HCEC 1CT (cell line): ENCODE results near the gene ZBTB24.
"Not testable (repeated sequence)": the region's sequence is repeated elsewhere in the genome, so short reads cannot be mapped to it uniquely, and the experiment has no call there.

Experiments
- DNase-seq: peaks from one replicate; pipeline ENCODE4 v3.0.0-alpha.2; 2017

Gene ZBTB24

DNA sequence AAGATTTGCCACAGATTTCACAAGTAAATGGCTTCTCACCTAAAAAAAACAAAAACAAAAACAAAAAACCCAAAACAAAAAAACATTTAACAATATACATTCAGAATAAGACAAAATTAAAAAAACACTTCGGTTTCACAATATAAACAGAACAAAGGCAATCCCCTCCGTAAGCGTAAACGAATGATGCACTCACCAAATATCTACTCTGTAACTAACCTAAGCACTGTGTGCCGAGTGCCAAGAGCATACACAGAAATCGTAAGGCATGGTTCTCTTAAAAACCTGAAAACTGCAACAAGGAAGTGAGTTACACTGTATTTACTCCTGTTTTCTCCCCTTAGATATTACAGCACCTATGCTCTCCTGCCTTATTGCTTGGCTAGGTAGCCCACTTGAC, 15.3 kb downstream of the ZBTB24 start:
- DNase-seq = no peak

DNA sequence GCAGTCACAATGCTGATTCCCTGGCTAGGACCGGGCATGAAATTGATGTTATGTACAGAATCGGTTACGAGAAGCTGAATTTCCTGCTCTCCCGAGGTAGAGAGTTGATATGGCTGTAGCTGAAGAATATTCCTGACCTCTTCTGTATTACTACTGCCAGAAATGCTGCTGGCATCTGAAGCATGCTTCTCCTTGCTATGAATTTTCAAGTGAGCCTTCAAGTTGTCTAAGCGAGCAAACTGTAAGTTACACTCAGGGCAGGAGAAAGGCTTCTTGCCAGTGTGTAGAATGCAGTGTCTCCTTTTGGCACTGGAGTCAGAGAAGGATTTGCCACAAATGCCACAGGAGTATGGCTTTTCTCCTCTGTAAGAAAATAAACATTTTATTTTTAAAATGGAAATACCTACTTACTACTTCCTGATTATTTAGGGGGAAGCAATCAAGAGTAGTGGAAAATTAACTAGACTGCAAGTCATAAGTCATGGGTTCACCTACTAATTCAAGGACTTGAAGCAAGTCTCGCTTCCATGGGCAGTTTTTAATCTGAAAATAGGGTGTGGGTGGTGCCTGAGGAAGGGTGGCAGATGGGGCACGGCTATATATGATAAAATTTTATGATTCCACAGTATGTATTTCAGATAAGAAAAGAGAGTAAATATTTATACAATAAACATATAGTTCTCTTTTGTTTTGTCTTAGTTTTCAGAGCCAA, 16.7 kb downstream of the ZBTB24 start:
- DNase-seq = no peak

DNA sequence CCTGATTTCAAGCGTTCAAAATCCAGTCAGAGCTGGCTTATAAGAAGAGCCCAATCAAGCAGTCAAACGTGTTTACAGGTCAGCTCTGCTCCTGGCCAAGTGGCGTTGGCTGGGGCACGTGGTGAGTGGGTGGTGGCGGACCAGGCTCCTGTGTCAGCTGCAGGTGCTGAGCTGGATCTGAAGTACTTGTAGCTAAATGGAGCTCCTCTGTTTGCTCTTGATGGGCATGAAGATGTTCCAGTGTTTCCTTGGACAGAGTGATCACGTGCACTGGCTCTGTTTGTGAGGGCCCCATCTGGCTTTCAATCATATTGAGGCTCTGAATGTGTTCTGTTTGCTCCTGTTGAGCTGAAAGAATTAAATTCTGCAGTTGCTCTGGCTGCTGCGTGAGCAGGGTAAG, 17.2 kb downstream of the ZBTB24 start:
- no peak for DNase-seq

DNA sequence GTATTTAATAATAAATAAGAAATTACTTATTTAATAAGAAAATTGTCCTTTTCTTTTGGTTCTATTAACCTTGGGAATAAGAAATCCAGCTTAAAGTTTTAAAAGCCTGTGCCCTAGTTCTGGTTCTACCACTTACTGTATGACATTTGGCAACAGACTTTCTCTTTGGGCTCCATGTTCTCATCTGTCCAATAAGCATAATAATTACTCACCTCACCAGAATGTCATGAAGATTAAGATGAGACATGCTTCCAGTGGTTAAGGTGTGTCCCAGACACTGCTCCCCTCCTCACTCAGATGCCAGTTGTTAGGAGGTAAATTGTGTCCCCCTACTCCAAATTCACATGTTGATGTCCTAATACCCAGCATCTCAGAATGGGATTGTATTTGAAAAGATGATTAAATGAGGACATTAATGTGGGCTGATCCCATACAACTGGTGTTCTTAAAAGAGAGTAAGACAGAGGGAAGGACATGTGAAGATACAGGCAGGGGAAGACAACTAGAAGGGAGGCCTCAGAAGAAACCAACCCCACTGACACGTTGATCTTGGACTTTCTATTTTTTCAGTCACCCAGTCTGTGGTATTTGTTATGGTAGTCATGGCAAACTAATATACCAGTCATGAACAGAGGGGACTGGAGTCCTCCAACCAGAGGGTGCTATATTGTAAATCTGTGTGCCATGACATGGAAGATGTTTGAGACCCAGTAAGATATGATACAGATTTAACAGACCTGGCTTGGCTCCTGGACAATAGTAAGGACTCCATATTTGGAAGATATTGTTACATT, 21.1 kb downstream of the ZBTB24 start:
- no peak for DNase-seq

DNA sequence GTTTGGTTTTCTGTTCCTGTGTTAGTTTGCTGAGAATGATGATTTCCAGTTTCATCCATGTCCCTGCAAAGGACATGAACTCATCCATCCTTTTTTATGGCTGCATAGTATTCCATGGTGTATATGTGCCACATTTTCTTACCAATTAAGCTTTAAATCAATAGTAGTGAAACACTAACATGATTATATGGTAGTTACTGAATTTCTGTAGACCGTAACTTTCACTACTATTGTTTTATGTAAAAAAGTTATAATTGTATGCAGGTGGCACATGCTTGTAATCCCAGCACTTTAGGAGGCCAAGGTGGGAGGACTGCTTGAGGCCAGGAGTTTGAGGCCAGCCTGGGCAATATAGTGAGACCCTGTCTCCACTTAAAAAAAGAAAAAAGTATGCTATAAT, 21.8 kb downstream of the ZBTB24 start:
- not testable (repeated sequence) for DNase-seq

- no peak for DNase-seq
Observed at GRCh38 chr6:109460161-109460829, 22.7 kb downstream of the ZBTB24 start.

DNA sequence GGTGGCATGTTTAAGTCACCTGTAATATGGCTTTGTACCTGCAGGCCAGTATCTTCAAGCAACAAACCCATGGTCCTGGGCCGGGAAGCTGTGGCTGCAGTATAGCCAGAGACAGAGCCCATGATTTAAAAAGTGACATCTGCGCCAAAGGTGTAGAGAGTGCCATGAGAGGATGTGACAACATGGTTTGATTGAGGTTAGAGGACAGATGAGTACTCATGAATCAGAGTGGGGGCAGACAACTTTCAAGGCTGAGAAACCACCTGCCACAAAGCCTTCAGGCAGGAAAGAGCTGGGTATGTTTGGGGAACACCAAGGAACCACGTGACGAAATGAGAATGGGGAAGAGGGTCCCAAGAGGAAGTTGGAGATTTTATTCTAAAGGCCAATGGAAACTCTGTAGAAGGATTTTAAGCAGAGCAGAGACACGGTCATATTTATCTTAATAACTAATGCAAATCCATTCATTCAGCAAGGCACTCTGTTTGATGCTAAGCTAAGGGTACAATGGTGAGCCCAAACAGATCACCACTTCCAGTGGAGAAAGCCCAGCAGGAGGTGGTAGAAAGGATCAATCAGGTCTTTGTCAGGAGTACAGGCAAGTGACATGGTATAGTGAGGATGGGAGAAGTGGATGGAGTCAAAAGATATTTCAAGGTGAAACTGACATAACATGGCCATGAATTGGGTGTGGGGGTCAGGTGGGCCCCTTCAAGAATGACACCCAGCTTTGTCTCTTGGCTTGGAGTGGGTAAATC, 24.1 kb downstream of the ZBTB24 start:
- DNase-seq = no peak

DNA sequence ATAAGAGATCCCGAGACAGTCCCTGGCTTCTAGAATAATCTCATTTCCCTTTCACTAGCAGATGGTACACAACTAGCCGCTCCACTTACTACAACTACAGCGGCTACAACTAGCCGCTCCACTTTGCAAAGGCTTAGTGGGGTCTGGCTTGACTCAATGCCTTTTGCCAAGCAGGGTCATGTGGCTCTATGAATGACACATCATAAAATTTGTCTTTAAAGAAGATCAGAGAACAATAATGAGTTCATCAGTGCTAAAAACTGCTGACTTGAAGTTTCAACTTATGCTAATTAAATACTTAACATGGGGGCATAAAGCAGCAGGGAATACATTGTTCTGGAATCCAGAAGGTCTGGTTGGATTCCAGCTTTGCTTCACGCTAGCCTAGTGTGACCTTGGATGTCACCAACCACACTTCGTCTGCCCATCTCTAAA, 25.4 kb downstream of the ZBTB24 start:
- no peak for DNase-seq

GRCh38 chr6:109456710-109457561, 26.1 kb downstream of the ZBTB24 start:
- DNase-seq = peak; percentile 19

DNA sequence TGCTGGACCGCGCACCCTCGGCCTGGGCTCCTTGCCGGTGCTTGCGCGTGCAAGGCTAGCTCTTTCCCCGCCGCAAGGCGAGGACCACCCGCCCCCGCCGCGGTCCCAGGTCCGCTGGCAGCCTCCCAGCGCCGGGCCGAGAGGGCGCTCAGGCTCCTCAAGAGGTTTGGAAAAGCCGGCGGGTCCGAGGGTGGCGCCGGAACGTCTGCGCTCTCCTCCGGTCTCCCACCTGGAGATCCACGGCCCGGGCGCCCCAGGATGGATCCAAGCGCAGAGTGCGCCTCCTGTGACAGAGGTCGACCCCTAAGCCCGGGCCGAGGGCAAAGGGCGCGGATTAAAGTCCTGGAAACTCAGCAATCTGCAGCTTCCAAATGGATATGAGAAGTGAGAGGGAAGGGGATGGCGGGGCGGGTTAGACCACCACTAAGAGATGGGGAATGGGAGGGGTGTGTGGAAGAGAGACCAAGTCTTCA, 26.9 kb downstream of the ZBTB24 start:
- DNase-seq = no peak

- peak; percentile 60 for DNase-seq
Observed at GRCh38 chr6:109455437-109456110, 27.4 kb downstream of the ZBTB24 start, which contains the start of gene MICAL1. MICAL1 (minus strand) TSS chr6:109455772; CDS start chr6:109454196, 1,576 bp downstream.

- no peak for DNase-seq
Observed at GRCh38 chr6:109454496-109455436, 28.3 kb downstream of the ZBTB24 start.

GRCh38 chr6:109453594-109454495, 29.2 kb downstream of the ZBTB24 start:
- DNase-seq = no peak

DNA sequence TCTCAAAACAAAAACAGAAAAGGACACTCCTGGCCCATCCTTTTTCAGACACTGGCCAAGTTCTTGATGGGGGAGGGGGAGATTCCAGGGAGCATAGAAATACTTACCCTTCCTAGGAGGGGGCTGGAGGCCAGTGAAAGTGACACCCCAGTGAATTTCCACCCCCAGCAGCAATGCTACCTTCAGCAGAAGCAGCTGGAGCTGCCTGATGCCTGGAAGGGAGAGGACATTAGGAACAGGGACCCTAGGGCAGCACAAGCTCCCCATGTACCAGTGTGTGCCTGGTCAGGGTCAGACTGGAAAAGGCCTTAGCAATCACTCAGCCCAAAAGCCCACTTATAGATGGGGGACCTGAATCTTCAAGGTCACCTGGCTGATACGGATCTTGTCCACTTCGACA, 29.9 kb downstream of the ZBTB24 start:
- DNase-seq = no peak

DNA sequence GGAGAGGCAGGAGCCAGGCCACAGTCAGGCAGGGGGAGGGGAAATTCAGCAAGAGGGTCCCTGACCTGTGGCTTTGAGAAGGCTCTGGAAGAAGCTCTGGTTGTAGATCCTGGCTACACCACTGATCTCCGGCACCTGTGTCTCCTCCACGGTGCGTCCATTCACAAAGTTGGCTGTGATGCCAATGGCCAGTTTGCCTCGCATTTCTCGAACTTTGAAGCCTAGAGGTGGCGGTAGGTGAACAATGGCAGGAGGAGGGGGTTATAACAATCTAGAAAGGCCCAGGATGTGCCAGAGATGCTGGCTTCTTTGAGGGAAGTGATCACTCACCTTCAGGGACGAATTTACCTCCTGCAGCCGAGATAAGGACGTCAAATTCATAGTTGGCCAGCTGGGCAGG, 30.8 kb downstream of the ZBTB24 start:
- no peak for DNase-seq

DNA sequence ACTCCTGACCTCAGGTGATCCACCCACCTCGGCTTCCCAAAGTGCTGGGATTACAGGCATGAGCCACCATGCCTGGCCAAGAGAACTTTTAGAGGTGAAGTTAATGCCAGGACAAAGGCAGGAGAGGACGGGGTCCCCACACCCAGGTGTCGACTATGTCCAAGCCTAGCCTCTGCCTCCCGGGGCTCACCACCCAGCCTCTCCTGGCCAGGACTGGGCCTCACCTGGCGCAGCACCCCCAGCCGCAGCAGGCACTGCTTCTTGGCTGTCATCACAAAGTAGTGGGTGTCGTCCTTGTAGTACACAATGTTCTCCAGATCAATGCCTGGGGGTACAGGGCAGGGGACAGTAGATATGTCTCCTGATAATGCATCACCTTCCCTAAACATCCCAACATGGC, 31.6 kb downstream of the ZBTB24 start:
- no peak for DNase-seq

- DNase-seq = no peak
Observed at GRCh38 chr6:109450801-109451200, 32.2 kb downstream of the ZBTB24 start.

- no peak for DNase-seq
Observed at GRCh38 chr6:109449795-109450673, 33.0 kb downstream of the ZBTB24 start.
